ENCODE data around the gene SLC10A3. TPM values are rescaled to one million over a fixed set of nuclear protein-coding genes. Genes with fewer than 3 reads are reported as not detected.

Gene SLC10A3
- total and polyA plus RNA-seq, 10 of the 15 experiments (the other 5 are each of a cell fraction or from before 2014, with no cell fraction given) = 1.7 to 23.5 (median 11.0) TPM

DNA sequence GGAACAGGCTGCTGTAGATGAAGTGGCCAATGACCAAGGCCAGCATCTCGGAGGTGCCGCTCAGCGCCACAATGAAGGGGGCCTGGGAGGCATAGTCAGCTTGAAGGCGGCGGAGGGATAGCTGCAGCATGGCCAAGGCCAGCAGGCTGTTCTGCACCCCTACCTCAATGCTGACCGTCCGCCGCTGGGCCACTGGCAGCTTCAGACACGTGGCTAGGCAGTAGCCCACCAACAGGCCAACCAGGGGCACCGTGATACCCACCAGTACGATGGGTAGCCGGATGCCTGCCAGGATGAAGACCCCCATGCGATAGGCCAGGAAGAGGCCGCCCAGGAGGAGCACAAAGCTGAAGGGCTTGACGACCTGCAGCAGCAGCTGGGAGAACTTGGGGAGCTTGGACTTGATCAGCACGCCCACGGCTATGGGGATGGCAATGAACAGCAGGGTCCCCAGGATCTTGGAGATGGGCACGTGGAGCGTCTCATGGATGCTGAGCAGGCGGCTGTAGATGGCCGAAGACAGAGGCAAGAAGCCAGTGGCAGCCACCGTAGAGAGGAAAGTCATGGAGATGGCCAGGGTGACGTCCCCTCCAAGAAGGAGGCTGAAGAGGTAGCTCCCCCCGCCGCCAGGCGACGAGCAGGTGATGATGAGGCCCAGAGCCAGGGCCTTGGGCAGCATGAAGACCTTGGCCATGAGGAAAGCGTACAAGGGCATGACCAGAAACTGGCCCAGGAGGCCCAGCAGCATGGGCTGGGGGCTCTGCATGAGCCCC lies 2.7 kb downstream of the SLC10A3 start:
- ChIA-PET CTCF (no interaction called here), POLR2A (interaction anchor here (1.1 to 1.5 kb wide), 4 partner anchors 9 to 44 kb away, joined by 3 to 7 read pairs (median 4); partner anchors contain the start of genes FAM50A and LAGE3), RAD21 (ENCODE audit: unreplicated experiment) (interaction anchor here (1.0 to 1.5 kb wide), 2 partner anchors 9 to 39 kb away, joined by 3 to 4 read pairs; no protein-coding TSS in a partner anchor), SMC1A (ENCODE audit: uncharacterized antibody, unreplicated experiment) (interaction anchor here (1.1 kb wide), 1 partner anchor 89 kb away, joined by 4 read pairs; the partner anchor contains the start of gene RPL10)
- H3K79me2 ChIP-seq (ENCODE audit: control insufficient read depth, insufficient read depth, low read length) = peaks cover 21% of the 10 kb centered on the region
- H3K27ac ChIP-seq (ENCODE audit: control insufficient read depth, insufficient read depth) = no peak overlapping the region
- H3K36me3 ChIP-seq (ENCODE audit: control insufficient read depth in 2 of 2, insufficient read depth in 2 of 2, low read length in 1 of 2) = peaks cover 0 to 2% of the 10 kb centered on the region in 2 experiments; a peak in 2 of 4 replicates
- H4K20me1 ChIP-seq (ENCODE audit: control insufficient read depth, insufficient read depth) = no peaks in the 10 kb centered on the region
- TF ChIP-seq SRF (IDR thresholded peaks at IDR 0.05; ENCODE audit: low read depth in 2 of 2, low read length in 2 of 2) (0 out of 4 replicates have a peak, but pooled peaks of 1 of the 2 experiments have one; percentile 3), RBBP5 (conservative IDR thresholded peaks at IDR 0.05) (no peak), RCOR1 (conservative IDR thresholded peaks at IDR 0.05; ENCODE audit: low read depth, low read length) (no peak)
- TF ChIP-seq, protein P1, sequence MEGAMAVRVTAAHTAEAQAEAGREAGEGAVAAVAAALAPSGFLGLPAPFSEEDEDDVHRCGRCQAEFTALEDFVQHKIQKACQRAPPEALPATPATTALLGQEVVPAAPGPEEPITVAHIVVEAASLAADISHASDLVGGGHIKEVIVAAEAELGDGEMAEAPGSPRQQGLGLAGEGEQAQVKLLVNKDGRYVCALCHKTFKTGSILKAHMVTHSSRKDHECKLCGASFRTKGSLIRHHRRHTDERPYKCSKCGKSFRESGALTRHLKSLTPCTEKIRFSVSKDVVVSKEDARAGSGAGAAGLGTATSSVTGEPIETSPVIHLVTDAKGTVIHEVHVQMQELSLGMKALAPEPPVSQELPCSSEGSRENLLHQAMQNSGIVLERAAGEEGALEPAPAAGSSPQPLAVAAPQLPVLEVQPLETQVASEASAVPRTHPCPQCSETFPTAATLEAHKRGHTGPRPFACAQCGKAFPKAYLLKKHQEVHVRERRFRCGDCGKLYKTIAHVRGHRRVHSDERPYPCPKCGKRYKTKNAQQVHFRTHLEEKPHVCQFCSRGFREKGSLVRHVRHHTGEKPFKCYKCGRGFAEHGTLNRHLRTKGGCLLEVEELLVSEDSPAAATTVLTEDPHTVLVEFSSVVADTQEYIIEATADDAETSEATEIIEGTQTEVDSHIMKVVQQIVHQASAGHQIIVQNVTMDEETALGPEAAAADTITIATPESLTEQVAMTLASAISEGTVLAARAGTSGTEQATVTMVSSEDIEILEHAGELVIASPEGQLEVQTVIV (IDR thresholded peaks at IDR 0.05; ENCODE audit: borderline replicate concordance, partially characterized antibody) = no peak
- DNase-seq (ENCODE audit: low read depth, low spot score) = no peak
- H3K4me1 ChIP-seq (ENCODE audit: control insufficient read depth, insufficient read depth, low read length) = peaks cover 8% of the 10 kb centered on the region; the same call in 1 of the 2 replicates
- WGBS (ENCODE audit: insufficient coverage, insufficient replicate concordance, low lambda C conversion rate, missing lambda C conversion rate) = 71% methylated on average over 27 of the region's 28 CpGs
- no peak overlapping the region for H3K4me2 ChIP-seq (ENCODE audit: control insufficient read depth, insufficient read depth)
- no peak overlapping the region for H2AFZ ChIP-seq (ENCODE audit: control insufficient read depth, low read depth, low read length)
- intact Hi-C loops (cut with micrococcal nuclease; ENCODE audit: unreplicated experiment) (no loop called here), in situ Hi-C loops (cut with MboI) (no loop called here)
- H3K9ac ChIP-seq (ENCODE audit: control insufficient read depth, insufficient read depth, low read length) = no peak overlapping the region
- FAIRE-seq = no peak
- H3K27me3 ChIP-seq (replicated peaks in 1 of 2; ENCODE audit: control insufficient read depth in 2 of 2, insufficient read depth in 2 of 2, low read length in 1 of 2) = no peaks in the 10 kb centered on the region
- ATAC-seq = no peak
- BruUV-seq (replicated peaks) = no TSS peak
- no peak overlapping the region for H3K4me3 ChIP-seq
- no peaks in the 10 kb centered on the region; the same call in 2 of the 3 replicates for H3K9me3 ChIP-seq (replicated peaks; ENCODE audit: control insufficient read depth, insufficient read depth, low read length)

All from GM12878 (cell line).